HepG2 (cell line): Measurements from ENCODE around the gene VSNL1. TPM values are rescaled to one million over a fixed set of nuclear protein-coding genes. Genes with fewer than 3 reads are reported as not detected.

Experiments
- ATRX ChIP-seq: sonication (generic); formaldehyde crosslinking; IDR thresholded peaks from 2 replicates; pipeline ENCODE4 v1.4.0; 2020; ENCODE audit warnings: missing genetic modification reagents, borderline replicate concordance
- CENPT ChIP-seq: sonication (generic); formaldehyde crosslinking; IDR thresholded peaks from 2 replicates; pipeline ENCODE4 v1.8.0; 2022; ENCODE audit warnings: low read depth, mild to moderate bottlenecking, moderate library complexity, missing genetic modification reagents
- EP300 ChIP-seq, 3 experiments: sonication (generic) in 1 of 3; formaldehyde crosslinking in 1 of 3; IDR thresholded peaks; 2 replicates each; pipeline versions ENCODE4 v1.5.1 to v1.6.1; 2011 to 2020; ENCODE audit warnings: low read depth in 2 of 3, low read length in 2 of 3, borderline replicate concordance in 1 of 3, improper control_type of control experiment in 1 of 3, mild to moderate bottlenecking in 1 of 3, missing genetic modification reagents in 1 of 3, moderate library complexity in 1 of 3
- ETV5 ChIP-seq: IDR thresholded peaks from 2 replicates; pipeline ENCODE4 v1.6.1; 2018; ENCODE audit warnings: missing biosample characterization, missing genetic modification reagents, inconsistent platforms, borderline replicate concordance
- HOXD1 ChIP-seq: sonication (generic); formaldehyde crosslinking; IDR thresholded peaks from 2 replicates; pipeline ENCODE4 v1.5.0; 2020; ENCODE audit warnings: missing genetic modification reagents
- KAT2B ChIP-seq: fragments of 150-350 bp; IDR thresholded peaks from 2 replicates; pipeline ENCODE4 v1.6.1; 2014; ENCODE audit warnings: low read depth, low read length, borderline replicate concordance
- NAIF1 ChIP-seq: sonication (generic); formaldehyde crosslinking; IDR thresholded peaks from 2 replicates; pipeline ENCODE4 v1.5.0; 2020; ENCODE audit warnings: mild to moderate bottlenecking, missing genetic modification reagents, borderline replicate concordance
- NBN ChIP-seq: fragments of 450-650 bp; conservative IDR thresholded peaks from 2 replicates; pipeline ENCODE4 v1.6.1; 2017
- PHF20 ChIP-seq: sonication (generic); formaldehyde crosslinking; IDR thresholded peaks from 2 replicates; pipeline ENCODE4 v1.5.0; 2020; ENCODE audit warnings: mild to moderate bottlenecking, missing genetic modification reagents
- POLR2AphosphoS2 ChIP-seq: IDR thresholded peaks from 2 replicates; pipeline ENCODE4 v1.6.1; 2011; ENCODE audit warnings: low read depth, low read length, improper control_type of control experiment
- RBFOX2 ChIP-seq: fragments of 200-400 bp; formaldehyde crosslinking; IDR thresholded peaks from 2 replicates; pipeline ENCODE4 v1.6.1; 2017; ENCODE audit warnings: low read depth, mild to moderate bottlenecking, low read length
- SALL2 ChIP-seq: sonication (generic); formaldehyde crosslinking; IDR thresholded peaks from 2 replicates; pipeline ENCODE4 v1.8.1; 2023; ENCODE audit warnings: mild to moderate bottlenecking, missing genetic modification reagents, inconsistent platforms
- SOX13 ChIP-seq, 3 experiments: fragments of 450-650 bp in 1 of 3; sonication (generic) in 1 of 3; formaldehyde crosslinking in 1 of 3; IDR thresholded peaks in 2 of 3; conservative IDR thresholded peaks in 1 of 3; 2 replicates each; pipeline versions ENCODE4 v1.5.0 to v1.6.1; 2016 to 2020; ENCODE audit warnings: antibody characterized with exemption in 1 of 3, mild to moderate bottlenecking in 1 of 3, missing compliant biosample characterization in 1 of 3, missing genetic modification reagents in 1 of 3, moderate library complexity in 1 of 3
- ZFP36L2 ChIP-seq: sonication (generic); formaldehyde crosslinking; IDR thresholded peaks from 2 replicates; pipeline ENCODE4 v1.4.0; 2020; ENCODE audit warnings: missing genetic modification reagents
- ZNF44 ChIP-seq: sonication (generic); formaldehyde crosslinking; IDR thresholded peaks from 2 replicates; pipeline ENCODE4 v1.5.1; 2020; ENCODE audit warnings: mild to moderate bottlenecking, missing genetic modification reagents
- ZNF543 ChIP-seq: sonication (generic); formaldehyde crosslinking; IDR thresholded peaks from 2 replicates; pipeline ENCODE4 v1.4.0; 2020; ENCODE audit warnings: mild to moderate bottlenecking, missing genetic modification reagents
- ZNF672 ChIP-seq: sonication (generic); formaldehyde crosslinking; IDR thresholded peaks from 2 replicates; pipeline ENCODE4 v1.8.1; 2022; ENCODE audit warnings: missing genetic modification reagents
- polyA plus RNA-seq, 8 experiments: library from polyadenylated mRNA; depleted of rRNA in 3 of 8; stranded (reverse) in 7 of 8; unstranded in 1 of 8; fragments of >200 nt; fragmentation: Illumina TruSeq in 4 of 8; extraction: Trizol in 4 of 8; gene quantifications; 2 replicates each; pipeline versions ENCODE4 v1.2.1 to v1.2.3, GENCODE V29; 2011 to 2016; ENCODE audit warnings: low read depth in 4 of 8, missing spikeins in 1 of 8, mixed read lengths in 1 of 8; ENCODE audit not compliant: insufficient read depth in 1 of 8
- total RNA-seq, 5 experiments: library from RNA; depleted of rRNA; stranded (reverse); fragments of >200 nt; fragmentation: Illumina TruSeq; extraction: Trizol; gene quantifications; 2 replicates each; pipeline ENCODE4 v1.2.3, GENCODE V29; 2016; ENCODE audit warnings: low read depth in 1 of 5
- TF ChIP-seq, protein P1 (sequence below): sonication (generic); formaldehyde crosslinking; IDR thresholded peaks from 2 replicates; pipeline ENCODE4 v1.5.0; 2020; ENCODE audit warnings: mild to moderate bottlenecking, missing genetic modification reagents, borderline replicate concordance
- TF ChIP-seq, protein P2 (sequence below): sonication (generic); formaldehyde crosslinking; IDR thresholded peaks from 2 replicates; pipeline ENCODE4 v1.4.0; 2020; ENCODE audit warnings: missing genetic modification reagents, mild to moderate bottlenecking, borderline replicate concordance
- TF ChIP-seq, protein P3 (sequence below), 2 experiments: sonication (generic) in 1 of 2; formaldehyde crosslinking in 1 of 2; IDR thresholded peaks; 2 replicates each; pipeline versions ENCODE4 v1.4.0 to v1.6.1; 2018 to 2020; ENCODE audit warnings: missing genetic modification reagents in 2 of 2, borderline replicate concordance in 1 of 2, low read depth in 1 of 2, mild to moderate bottlenecking in 1 of 2, missing biosample characterization in 1 of 2

The VSNL1 gene
- total and polyA plus RNA-seq, 2 of the 13 experiments (the other 11 are each of a cell fraction or from before 2014, with no cell fraction given) = 63.2 to 95.9 TPM

DNA sequence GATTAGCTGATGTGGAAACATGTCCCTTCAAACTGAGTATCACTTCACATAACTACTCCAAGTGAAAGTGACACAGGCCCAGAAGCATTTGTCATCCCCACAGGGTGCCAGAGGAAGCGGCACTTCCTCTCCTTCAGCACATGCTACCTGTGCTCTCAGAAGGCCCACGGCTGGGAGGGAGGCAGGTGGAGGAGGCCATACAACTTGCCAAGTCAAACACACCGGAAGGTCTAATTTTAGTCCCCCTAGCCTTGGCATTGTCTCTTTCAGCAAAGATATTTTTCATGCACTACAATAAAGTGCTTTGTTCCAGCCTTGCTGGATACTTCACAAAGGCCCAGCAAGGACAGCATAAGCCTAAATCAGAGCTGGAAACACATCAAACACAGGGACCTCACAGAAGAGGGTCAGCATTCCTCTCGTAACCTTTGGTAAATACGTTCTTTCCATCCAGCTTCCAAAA, 38.0 kb downstream of the VSNL1 start (continued):
- TF ChIP-seq, protein P1, sequence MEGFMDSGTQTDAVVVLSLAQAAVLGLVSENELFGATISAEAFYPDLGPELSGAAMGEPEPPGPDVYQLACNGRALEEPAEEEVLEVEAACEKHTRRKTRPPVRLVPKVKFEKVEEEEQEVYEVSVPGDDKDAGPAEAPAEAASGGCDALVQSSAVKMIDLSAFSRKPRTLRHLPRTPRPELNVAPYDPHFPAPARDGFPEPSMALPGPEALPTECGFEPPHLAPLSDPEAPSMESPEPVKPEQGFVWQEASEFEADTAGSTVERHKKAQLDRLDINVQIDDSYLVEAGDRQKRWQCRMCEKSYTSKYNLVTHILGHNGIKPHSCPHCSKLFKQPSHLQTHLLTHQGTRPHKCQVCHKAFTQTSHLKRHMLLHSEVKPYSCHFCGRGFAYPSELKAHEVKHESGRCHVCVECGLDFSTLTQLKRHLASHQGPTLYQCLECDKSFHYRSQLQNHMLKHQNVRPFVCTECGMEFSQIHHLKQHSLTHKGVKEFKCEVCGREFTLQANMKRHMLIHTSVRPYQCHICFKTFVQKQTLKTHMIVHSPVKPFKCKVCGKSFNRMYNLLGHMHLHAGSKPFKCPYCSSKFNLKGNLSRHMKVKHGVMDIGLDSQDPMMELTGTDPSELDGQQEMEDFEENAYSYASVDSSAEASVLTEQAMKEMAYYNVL (CRISPR knock-in tag) = peak; percentile 84
- TF ChIP-seq ATRX (CRISPR knock-in tag) (no peak), ZFP36L2 (CRISPR knock-in tag) (no peak), ZNF672 (CRISPR knock-in tag) (no peak), NAIF1 (CRISPR knock-in tag) (0 out of 2 replicates have a peak, but pooled peaks have one; percentile 15), ZNF543 (CRISPR knock-in tag) (no peak), SOX13 (IDR thresholded peaks at IDR 0.05) (peak; percentile 89), SOX13 (CRISPR knock-in tag; conservative IDR thresholded peaks at IDR 0.05 in 1 of 2, IDR thresholded peaks at IDR 0.05 in 1 of 2) (peak in 1 of 2 experiments; percentile 99; a peak in 2 of 4 replicates), SALL2 (CRISPR knock-in tag) (no peak), PHF20 (CRISPR knock-in tag) (no peak), KAT2B (no peak), POLR2AphosphoS2 (no peak), HOXD1 (0 out of 2 replicates have a peak, but pooled peaks have one; percentile 66), ZNF44 (CRISPR knock-in tag) (no peak), NBN (no peak), CENPT (CRISPR knock-in tag) (no peak), ETV5 (CRISPR knock-in tag) (peak; percentile 85; the same call in 1 of the 2 replicates), EP300 (IDR thresholded peaks at IDR 0.05; ENCODE audit: low read depth in 2 of 2, low read length in 2 of 2) (peak in 1 of 2 experiments; percentile 74; a peak in 2 of 4 replicates), EP300 (CRISPR knock-in tag; IDR thresholded peaks at IDR 0.05; ENCODE audit: borderline replicate concordance) (peak; percentile 93), RBFOX2 (no peak)
- TF ChIP-seq, protein P2, sequence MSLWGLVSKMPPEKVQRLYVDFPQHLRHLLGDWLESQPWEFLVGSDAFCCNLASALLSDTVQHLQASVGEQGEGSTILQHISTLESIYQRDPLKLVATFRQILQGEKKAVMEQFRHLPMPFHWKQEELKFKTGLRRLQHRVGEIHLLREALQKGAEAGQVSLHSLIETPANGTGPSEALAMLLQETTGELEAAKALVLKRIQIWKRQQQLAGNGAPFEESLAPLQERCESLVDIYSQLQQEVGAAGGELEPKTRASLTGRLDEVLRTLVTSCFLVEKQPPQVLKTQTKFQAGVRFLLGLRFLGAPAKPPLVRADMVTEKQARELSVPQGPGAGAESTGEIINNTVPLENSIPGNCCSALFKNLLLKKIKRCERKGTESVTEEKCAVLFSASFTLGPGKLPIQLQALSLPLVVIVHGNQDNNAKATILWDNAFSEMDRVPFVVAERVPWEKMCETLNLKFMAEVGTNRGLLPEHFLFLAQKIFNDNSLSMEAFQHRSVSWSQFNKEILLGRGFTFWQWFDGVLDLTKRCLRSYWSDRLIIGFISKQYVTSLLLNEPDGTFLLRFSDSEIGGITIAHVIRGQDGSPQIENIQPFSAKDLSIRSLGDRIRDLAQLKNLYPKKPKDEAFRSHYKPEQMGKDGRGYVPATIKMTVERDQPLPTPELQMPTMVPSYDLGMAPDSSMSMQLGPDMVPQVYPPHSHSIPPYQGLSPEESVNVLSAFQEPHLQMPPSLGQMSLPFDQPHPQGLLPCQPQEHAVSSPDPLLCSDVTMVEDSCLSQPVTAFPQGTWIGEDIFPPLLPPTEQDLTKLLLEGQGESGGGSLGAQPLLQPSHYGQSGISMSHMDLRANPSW (CRISPR knock-in tag) = no peak
- TF ChIP-seq, protein P3, sequence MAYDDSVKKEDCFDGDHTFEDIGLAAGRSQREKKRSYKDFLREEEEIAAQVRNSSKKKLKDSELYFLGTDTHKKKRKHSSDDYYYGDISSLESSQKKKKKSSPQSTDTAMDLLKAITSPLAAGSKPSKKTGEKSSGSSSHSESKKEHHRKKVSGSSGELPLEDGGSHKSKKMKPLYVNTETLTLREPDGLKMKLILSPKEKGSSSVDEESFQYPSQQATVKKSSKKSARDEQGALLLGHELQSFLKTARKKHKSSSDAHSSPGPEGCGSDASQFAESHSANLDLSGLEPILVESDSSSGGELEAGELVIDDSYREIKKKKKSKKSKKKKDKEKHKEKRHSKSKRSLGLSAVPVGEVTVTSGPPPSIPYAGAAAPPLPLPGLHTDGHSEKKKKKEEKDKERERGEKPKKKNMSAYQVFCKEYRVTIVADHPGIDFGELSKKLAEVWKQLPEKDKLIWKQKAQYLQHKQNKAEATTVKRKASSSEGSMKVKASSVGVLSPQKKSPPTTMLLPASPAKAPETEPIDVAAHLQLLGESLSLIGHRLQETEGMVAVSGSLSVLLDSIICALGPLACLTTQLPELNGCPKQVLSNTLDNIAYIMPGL (CRISPR knock-in tag; IDR thresholded peaks at IDR 0.05; ENCODE audit: borderline replicate concordance in 1 of 2, low read depth in 1 of 2) = 0 out of 4 replicates have a peak, but pooled peaks of 1 of the 2 experiments have one; percentile 13
